Measurements from ENCODE around the gene MARCHF2.

DNA sequence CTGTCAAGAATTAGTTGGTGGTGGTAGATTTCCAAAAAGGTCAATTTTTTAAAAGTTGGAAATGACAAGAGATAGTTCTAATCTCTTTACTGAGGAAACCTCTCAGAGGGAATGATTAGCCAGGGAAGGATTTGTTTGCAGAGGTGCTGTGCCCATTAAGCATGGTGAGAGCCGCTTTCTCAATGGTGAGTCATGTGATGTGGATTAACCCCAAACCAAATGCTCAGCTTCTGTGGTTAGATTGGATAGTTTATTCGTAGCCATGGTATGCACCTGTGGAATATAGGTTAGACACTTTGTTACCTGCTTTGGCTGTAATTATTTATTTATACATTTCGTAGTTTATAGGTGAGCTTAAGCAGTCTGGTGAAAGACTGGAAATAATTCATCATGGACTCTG lies 38.8 kb downstream of the MARCHF2 start:
- TF ChIP-seq, protein P1, sequence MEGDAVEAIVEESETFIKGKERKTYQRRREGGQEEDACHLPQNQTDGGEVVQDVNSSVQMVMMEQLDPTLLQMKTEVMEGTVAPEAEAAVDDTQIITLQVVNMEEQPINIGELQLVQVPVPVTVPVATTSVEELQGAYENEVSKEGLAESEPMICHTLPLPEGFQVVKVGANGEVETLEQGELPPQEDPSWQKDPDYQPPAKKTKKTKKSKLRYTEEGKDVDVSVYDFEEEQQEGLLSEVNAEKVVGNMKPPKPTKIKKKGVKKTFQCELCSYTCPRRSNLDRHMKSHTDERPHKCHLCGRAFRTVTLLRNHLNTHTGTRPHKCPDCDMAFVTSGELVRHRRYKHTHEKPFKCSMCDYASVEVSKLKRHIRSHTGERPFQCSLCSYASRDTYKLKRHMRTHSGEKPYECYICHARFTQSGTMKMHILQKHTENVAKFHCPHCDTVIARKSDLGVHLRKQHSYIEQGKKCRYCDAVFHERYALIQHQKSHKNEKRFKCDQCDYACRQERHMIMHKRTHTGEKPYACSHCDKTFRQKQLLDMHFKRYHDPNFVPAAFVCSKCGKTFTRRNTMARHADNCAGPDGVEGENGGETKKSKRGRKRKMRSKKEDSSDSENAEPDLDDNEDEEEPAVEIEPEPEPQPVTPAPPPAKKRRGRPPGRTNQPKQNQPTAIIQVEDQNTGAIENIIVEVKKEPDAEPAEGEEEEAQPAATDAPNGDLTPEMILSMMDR (IDR thresholded peaks at IDR 0.05), result no peak
- TF ChIP-seq SP1 (CRISPR knock-in tag; conservative IDR thresholded peaks at IDR 0.05), result no peak
- no peak for TF ChIP-seq PREB (CRISPR knock-in tag; IDR thresholded peaks at IDR 0.05; ENCODE audit: borderline replicate concordance)
- TF ChIP-seq, protein P2, sequence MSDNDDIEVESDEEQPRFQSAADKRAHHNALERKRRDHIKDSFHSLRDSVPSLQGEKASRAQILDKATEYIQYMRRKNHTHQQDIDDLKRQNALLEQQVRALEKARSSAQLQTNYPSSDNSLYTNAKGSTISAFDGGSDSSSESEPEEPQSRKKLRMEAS (CRISPR knock-in tag; IDR thresholded peaks at IDR 0.05), result no peak
- TF ChIP-seq, protein P3, sequence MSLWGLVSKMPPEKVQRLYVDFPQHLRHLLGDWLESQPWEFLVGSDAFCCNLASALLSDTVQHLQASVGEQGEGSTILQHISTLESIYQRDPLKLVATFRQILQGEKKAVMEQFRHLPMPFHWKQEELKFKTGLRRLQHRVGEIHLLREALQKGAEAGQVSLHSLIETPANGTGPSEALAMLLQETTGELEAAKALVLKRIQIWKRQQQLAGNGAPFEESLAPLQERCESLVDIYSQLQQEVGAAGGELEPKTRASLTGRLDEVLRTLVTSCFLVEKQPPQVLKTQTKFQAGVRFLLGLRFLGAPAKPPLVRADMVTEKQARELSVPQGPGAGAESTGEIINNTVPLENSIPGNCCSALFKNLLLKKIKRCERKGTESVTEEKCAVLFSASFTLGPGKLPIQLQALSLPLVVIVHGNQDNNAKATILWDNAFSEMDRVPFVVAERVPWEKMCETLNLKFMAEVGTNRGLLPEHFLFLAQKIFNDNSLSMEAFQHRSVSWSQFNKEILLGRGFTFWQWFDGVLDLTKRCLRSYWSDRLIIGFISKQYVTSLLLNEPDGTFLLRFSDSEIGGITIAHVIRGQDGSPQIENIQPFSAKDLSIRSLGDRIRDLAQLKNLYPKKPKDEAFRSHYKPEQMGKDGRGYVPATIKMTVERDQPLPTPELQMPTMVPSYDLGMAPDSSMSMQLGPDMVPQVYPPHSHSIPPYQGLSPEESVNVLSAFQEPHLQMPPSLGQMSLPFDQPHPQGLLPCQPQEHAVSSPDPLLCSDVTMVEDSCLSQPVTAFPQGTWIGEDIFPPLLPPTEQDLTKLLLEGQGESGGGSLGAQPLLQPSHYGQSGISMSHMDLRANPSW (CRISPR knock-in tag; conservative IDR thresholded peaks at IDR 0.05; ENCODE audit: low read depth), result no peak
- TF ChIP-seq JUN (CRISPR knock-in tag; IDR thresholded peaks at IDR 0.05), result no peak
- TF ChIP-seq CREB1 (CRISPR knock-in tag; IDR thresholded peaks at IDR 0.05), result no peak
- no peak for TF ChIP-seq IRF1 (CRISPR knock-in tag; IDR thresholded peaks at IDR 0.05)
- TF ChIP-seq GRHL2 (CRISPR knock-in tag; IDR thresholded peaks at IDR 0.05; ENCODE audit: insufficient replicate concordance, severe bottlenecking), result no peak
- no peak for TF ChIP-seq TP53 (CRISPR knock-in tag; IDR thresholded peaks at IDR 0.05)
- no peak for TF ChIP-seq NR1H2 (CRISPR knock-in tag; IDR thresholded peaks at IDR 0.05)
- TF ChIP-seq, protein P4, sequence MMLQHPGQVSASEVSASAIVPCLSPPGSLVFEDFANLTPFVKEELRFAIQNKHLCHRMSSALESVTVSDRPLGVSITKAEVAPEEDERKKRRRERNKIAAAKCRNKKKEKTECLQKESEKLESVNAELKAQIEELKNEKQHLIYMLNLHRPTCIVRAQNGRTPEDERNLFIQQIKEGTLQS (CRISPR knock-in tag; conservative IDR thresholded peaks at IDR 0.05), result no peak
- no peak for TF ChIP-seq ZNF138 (CRISPR knock-in tag; conservative IDR thresholded peaks at IDR 0.05)

Data from WTC11 (cell line).